Right lung (tissue), 5 donors: ENCODE results near the gene MAPKAP1. TPM values are rescaled to one million over a fixed set of nuclear protein-coding genes. Genes with fewer than 3 reads are reported as not detected.

Experiments
- DNase-seq, 2 donors: peaks; one replicate each; pipeline ENCODE4 v3.0.0-alpha.2; 2013
- polyA plus RNA-seq, 5 donors: library from polyadenylated mRNA; unstranded; fragments of 120-200 nt; gene quantifications; one replicate each; pipeline versions ENCODE4 v1.2.1 to v1.2.3, GENCODE V29; 2013; ENCODE audit warnings: inconsistent platforms in 1 of 5, low replicate concordance in 1 of 5; ENCODE audit not compliant: insufficient read length in 5 of 5, insufficient read depth in 1 of 5

Gene MAPKAP1
- polyA plus RNA-seq, 5 donors = 55.7 to 66.6 (median 60.1) TPM

- DNase-seq = no peak
Observed at GRCh38 chr9:125433461-125434011, 273.5 kb downstream of the MAPKAP1 start.

DNA sequence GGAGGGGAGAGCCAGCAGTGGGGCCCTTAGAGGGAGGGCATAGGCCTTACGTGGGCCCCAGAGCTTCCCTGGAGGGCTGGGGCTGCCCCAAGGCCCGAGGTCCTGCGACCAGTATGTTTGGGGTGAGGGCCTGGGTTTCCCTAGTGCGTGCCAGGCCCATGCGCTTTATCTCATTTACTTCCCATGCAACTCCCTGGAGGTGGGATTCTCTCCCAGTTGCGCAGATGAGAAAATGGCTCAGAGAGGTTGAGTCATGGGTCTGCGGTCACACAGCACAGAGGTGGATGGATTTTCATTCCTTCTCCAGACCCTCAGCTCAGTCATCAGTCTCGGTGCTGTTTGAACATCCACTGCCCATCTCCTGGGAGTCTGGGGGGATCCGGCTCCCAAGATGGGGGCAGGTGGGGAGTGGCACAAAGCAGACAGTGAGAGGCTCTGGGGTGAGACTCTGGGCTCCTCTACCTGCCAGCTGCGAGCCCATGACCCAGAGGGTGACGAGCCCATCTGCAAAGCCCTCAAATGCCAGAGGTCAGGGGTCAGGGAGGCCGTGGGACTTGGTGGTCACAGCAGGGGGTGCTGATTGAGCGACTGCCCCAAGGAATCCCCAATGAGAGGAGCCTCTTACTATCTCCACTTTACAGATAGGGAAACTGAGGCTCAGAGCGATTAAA, 274.2 kb downstream of the MAPKAP1 start:
- DNase-seq = no peak

DNA sequence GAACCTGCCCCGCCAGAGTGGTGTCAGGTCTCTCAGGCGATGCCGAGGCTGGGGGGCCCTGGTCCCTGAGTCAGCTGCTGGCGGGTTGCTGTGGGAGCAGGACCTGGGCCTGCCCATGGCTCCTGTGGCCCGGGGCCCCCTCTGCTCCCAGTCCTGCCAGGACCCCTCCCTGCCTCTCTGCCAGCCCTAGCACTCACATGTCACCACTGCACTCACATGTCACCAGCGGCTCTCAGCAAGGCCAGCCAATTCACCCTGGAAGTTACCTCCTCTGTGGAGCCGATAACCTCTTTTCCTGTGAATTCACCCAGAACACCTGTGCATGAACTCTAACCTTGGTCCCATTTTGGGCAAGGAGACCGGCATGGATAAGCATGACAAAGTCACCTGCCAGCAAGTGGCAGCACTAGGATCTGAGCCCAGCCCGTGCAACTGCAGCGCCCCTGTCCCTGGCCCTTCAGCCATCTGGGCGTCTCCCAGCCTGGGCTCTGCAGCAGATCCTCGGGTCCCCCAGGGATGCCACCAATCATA, 275.2 kb downstream of the MAPKAP1 start:
- no peak for DNase-seq

- DNase-seq = no peak
Observed at GRCh38 chr9:125431012-125431305, 276.0 kb downstream of the MAPKAP1 start.

GRCh38 chr9:125430161-125431011, 276.6 kb downstream of the MAPKAP1 start:
- no peak for DNase-seq

DNA sequence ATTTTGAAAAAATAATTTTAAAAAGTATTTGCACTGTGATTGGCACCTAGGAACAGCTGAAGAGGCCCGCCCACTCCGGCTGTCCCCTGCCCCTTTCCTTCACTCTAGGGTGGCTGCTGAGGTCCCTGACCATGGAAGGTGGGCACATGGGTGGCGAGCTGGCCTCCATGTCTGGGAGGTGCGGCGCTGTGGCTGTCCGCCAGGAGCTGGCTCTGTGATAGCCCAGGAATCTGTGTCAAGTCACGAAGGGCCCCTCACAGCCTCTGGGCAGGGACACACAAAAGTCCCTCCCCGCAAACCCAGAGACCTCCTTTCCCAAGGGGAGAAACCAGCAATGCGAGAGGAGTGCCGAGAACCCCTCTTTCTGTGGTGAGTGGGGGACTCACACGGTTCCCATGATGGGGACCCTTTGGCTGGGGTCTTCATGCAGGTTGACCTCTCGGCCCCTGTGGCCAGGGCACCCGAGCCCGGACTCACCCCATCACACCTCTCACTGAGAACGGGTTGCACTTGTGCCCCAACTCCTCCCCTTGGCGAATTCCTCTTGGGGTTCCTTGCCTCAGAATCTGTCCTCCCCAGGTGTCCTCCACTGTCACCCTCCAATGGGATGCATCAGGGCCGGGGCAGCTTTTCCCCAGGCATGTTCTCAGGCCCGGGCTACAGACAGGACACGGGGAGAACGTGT, 277.4 kb downstream of the MAPKAP1 start:
- no peak for DNase-seq

DNA sequence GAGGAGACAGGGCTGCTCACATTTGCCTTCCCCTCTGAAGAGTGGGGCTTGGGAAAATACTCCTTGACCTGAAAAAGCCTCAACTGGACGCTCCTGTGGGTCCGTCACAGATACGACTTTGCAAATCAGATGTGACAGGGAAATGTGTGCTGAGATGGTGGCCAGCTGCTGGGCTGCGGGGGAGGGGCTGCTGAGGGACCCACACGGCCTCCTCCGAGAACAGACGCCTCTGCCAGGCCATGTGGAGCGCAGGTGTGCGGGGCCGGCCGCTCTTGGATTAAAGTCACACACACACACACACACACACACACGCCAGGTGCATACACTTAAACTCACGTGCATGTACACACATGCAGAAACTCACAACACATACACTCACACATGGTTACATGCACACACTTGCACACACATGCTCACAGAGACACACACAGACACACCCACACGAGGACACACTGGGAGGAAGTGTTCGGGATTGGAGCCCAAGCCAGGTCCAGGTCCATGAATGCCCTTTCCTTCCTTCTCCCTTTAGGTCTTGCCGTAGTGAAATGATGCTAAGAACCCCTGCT, 278.0 kb downstream of the MAPKAP1 start:
- DNase-seq = peak; percentile 40 to 45

DNA sequence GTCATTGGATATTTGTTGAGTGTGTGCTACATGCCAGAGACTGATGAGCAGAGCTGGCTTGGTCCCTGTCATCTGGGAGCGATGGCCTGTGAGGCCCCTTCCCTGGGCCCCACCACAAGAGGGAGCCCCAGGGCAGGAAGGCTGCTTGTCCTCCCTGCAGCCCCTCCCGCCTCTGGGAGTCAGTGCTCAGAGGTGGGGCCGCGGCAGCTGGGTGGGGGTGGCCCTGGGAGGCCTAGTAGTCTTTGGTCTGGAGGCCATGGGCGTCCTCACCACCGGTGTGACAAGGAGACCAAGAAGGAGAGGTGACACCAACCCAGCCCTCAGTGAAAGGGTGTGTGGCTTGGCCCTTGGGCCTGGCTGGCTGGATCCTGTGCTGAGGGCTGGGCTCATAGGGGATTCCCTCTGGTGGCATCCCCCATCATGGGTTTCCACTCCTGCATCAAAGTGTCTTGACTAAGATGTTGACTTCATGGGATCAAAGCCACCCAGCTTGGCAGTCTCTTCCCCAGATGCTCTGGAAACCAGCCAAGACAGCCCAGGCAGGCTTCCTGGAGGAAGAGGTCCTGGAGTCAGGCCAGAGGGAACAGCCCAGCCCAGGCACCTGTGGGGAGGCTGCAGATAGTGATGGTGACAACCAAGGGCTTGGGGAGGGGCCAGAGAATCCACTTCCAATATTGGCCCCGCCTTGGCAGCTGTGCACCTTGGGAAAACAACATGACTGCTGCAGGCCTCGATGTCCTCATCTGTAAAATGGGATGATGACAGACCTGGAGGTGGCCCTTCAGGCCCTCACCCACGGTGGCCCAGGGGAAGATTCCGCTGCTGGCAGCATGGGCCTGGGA, 278.7 kb downstream of the MAPKAP1 start:
- no peak for DNase-seq

GRCh38 chr9:125427556-125427955, 279.5 kb downstream of the MAPKAP1 start:
- no peak for DNase-seq

- DNase-seq = no peak
Observed at GRCh38 chr9:125426926-125427325, 280.1 kb downstream of the MAPKAP1 start.

- DNase-seq = no peak
Observed at GRCh38 chr9:125425901-125426515, 281.0 kb downstream of the MAPKAP1 start.

DNA sequence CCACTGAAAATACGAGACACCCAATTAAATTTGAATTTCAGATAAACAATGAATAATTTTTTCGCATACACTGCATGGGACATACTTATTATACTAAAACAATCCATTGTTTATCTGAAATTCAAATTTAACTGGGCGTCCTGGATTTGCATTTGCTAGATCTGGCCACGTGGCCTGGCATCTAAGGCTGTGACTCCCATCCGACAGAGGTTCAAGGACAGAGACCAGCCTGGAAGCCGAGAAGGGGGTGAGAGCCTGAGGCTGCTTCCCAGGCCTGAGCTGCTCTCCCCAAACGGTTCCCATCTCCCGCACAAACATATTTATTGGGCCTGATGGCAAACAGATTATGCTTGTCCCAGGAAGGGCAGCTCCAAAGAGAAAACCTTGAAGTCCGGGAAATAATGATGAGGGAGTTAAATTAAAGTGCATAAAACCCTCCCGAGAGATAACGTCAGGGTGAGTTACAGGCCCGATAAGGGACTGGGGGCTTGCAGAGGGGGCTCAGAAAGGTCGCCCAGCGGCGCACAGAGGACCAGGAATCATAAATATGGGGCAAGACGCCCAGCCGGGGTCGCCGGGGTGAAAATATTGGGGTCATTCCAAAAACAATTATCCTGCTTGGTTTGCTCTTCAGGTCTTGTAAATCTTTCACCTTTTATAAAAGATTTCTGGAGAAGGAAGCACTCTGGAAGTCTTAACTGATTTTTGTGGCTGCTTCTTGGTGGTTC, 281.7 kb downstream of the MAPKAP1 start:
- no peak for DNase-seq

GRCh38 chr9:125423964-125424363, 283.0 kb downstream of the MAPKAP1 start:
- no peak for DNase-seq

DNA sequence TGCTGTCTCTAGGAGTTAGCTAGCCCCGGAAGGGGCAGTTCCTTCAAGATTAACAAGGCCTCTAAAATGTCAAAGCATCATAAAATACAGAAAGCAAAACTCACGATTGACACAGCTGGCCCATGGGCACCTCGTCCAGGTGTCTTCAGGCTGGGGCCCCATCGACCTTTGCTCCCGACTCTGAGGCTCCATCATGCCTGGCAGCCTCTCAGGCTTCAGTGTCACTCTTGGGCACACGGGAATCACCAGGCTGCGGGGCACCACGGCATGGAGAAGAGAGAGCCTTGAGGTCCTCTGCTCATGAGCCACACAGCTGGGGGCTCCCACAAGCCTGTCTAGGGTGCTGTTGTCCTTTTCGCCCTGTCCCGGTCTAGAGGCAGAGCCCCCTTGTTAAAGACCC, 284.2 kb downstream of the MAPKAP1 start:
- DNase-seq = no peak

GRCh38 chr9:125421591-125422181, 285.3 kb downstream of the MAPKAP1 start:
- no peak for DNase-seq

DNA sequence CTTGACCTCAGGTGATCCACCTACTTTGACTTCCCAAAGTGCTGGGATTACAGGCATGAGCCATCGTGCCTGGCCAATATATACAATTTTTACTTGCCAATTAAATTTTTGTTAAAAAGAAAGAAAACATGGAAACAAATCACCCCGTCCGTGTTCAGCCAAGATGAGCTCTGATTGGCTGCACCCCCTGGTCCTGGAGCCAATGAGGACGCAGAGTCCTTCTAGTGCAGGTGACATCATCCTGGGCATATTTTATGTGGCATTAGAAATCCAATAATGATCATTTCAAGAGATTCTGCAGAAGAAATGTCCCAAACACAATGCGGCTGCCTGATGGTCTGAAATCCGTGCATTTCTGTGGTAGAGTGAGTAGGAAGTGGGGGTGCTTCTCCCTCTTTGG, 285.8 kb downstream of the MAPKAP1 start:
- no peak for DNase-seq

DNA sequence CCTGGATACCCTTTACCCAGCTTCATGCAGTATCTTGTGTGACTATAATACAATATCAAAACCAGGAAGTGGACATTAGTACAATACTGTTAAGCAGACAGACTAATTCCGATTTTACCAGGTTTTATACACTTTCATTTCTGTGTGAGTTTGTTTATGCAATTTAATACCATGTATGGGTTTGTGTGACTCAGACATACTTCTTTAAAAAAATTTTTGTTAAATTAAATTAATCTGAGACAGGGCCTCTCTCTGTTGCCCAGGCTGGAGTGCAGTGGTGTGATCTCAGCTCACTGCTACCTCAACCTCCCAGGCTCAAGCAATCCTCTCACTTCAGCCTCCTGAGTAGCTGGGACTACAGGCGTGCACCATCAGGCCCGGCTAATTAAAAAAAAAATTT, 288.6 kb downstream of the MAPKAP1 start:
- no peak for DNase-seq

DNA sequence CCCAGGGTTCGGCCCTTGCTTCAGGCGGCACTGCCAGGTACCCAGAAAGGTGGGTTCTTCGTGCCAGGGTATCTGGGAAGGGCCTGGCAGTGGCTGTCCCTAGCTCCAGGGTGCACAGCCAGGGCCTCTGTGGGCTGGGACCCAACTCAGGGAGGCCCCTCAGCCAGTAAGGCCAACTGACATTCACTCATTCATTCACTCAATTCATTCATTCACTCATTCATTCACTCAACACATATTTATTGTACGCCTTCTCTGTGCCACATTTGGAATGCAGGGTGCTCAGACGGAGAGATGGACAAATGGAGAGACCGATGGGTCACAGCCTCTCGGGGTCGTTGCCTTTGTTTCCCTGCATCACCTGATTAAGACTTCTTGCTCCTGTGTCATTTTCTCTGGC, 290.5 kb downstream of the MAPKAP1 start:
- no peak for DNase-seq
